Naive thymus-derived CD4-positive, alpha-beta T cell (primary cell): Measurements from ENCODE around the gene HECW1. TPM values are rescaled to one million over a fixed set of nuclear protein-coding genes. Genes with fewer than 3 reads are reported as not detected.

Experiments
- ATAC-seq: fragments of 150-1000 bp; cut with Tn5 transposase; 2 replicates; pipeline ENCODE4 v1.10.0; 2021; ENCODE audit warnings: mild to moderate bottlenecking, moderate library complexity
- CTCF ChIA-PET: fragments of 350-600 bp; sonication (Branson Sonifier 250); formaldehyde crosslinking; loops from one replicate; lab custom pipeline; 2021; ENCODE audit warnings: antibody characterized with exemption; lab: Charles Lee
- POLR2A ChIA-PET: fragments of 350-600 bp; sonication (Branson Sonifier 250); formaldehyde crosslinking; loops from one replicate; lab custom pipeline; 2021; ENCODE audit warnings: antibody characterized with exemption, inconsistent platforms; lab: Charles Lee
- DNase-seq, 9 donors: peaks; one replicate each; pipeline versions ENCODE4 v3.0.0 to v3.0.0-alpha.2; 2020 to 2022; ENCODE audit warnings: mixed read lengths in 1 of 9
- H3K27ac ChIP-seq: one replicate; pipeline ENCODE4 v1.7.0; 2013; ENCODE audit warnings: mild to moderate bottlenecking, low read depth, low read length, moderate library complexity
- H3K27me3 ChIP-seq, 2 donors: one replicate each; pipeline ENCODE4 v1.7.0; 2013; ENCODE audit warnings: low read length in 2 of 2, mild to moderate bottlenecking in 2 of 2, moderate library complexity in 2 of 2; ENCODE audit not compliant: control insufficient read depth in 2 of 2, insufficient read depth in 2 of 2
- H3K36me3 ChIP-seq, 3 experiments: 1 replicate in 2 of 3; 2 replicates in 1 of 3; pipeline ENCODE4 v1.7.0; 2013; ENCODE audit warnings: low read length in 3 of 3, mild to moderate bottlenecking in 3 of 3, moderate library complexity in 1 of 3; ENCODE audit not compliant: insufficient read depth in 3 of 3, control insufficient read depth in 2 of 3
- H3K4me1 ChIP-seq, 2 donors: one replicate each; pipeline ENCODE4 v1.7.0; 2013; ENCODE audit warnings: low read length in 2 of 2, mild to moderate bottlenecking in 2 of 2, moderate library complexity in 1 of 2; ENCODE audit not compliant: control insufficient read depth in 2 of 2, insufficient read depth in 2 of 2
- H3K4me3 ChIP-seq: 2 replicates; pipeline ENCODE4 v1.7.0; 2013; ENCODE audit warnings: mild to moderate bottlenecking, low read length
- H3K9me3 ChIP-seq, 3 experiments: 1 replicate in 2 of 3; 2 replicates in 1 of 3; pipeline ENCODE4 v1.7.0; 2013; ENCODE audit warnings: low read length in 3 of 3; ENCODE audit not compliant: control insufficient read depth in 2 of 3
- H3K27ac Mint-ChIP-seq, 9 donors: one replicate each; pipeline ENCODE4 v1.8.0; 2020 to 2022; ENCODE audit warnings: mixed read lengths in 9 of 9, mild to moderate bottlenecking in 8 of 9, moderate library complexity in 5 of 9, inconsistent platforms in 2 of 9
- H3K27me3 Mint-ChIP-seq, 5 donors: one replicate each; pipeline ENCODE4 v1.8.0; 2021 to 2022; ENCODE audit warnings: mixed read lengths in 5 of 5, mild to moderate bottlenecking in 1 of 5
- H3K36me3 Mint-ChIP-seq, 5 donors: one replicate each; pipeline ENCODE4 v1.8.0; 2020 to 2022; ENCODE audit warnings: mixed read lengths in 5 of 5, mild to moderate bottlenecking in 3 of 5, inconsistent platforms in 1 of 5
- H3K4me1 Mint-ChIP-seq, 7 donors: one replicate each; pipeline ENCODE4 v1.8.0; 2020 to 2022; ENCODE audit warnings: mixed read lengths in 7 of 7, mild to moderate bottlenecking in 3 of 7, inconsistent platforms in 1 of 7
- H3K4me3 Mint-ChIP-seq, 10 donors: one replicate each; pipeline ENCODE4 v1.8.0; 2020 to 2022; ENCODE audit warnings: mild to moderate bottlenecking in 10 of 10, mixed read lengths in 10 of 10, moderate library complexity in 6 of 10, inconsistent platforms in 2 of 10
- H3K9me3 Mint-ChIP-seq, 11 donors: one replicate each; pipeline ENCODE4 v1.8.0; 2020 to 2022; ENCODE audit warnings: mixed read lengths in 11 of 11, mild to moderate bottlenecking in 4 of 11, inconsistent platforms in 1 of 11, moderate library complexity in 1 of 11
- intact Hi-C, 2 donors: fragments of 100-400 bp; cut with micrococcal nuclease; formaldehyde crosslinking; loops; one replicate each; pipeline ENCODE4 v1.15.1; 2023
- polyA plus RNA-seq, 2 donors: library from polyadenylated mRNA; unstranded; fragments of 300-500 nt; fragmentation: Illumina TruSeq; gene quantifications; one replicate each; pipeline ENCODE4 v1.2.3, GENCODE V29; 2021
- total RNA-seq, 6 experiments: library from RNA in 5 of 6; stranded (reverse) in 5 of 6; gene quantifications; 1 replicate in 5 of 6; 2 replicates in 1 of 6; pipeline ENCODE4 v1.2.3 and lab custom pipeline; 2021 to 2026

Gene HECW1
- total and polyA plus RNA-seq, 7 experiments from 2014 or later = not detected

GRCh38 chr7:43390576-43390975 lies 278.1 kb downstream of the HECW1 start:
- Histone ChIP-seq H3K27me3 (no peaks in the 10 kb centered on the region), H3K4me3 (no peak overlapping the region), H3K36me3 (no peaks in the 10 kb centered on the region), H3K4me1 (no peaks in the 10 kb centered on the region), H3K9me3 (no peaks in the 10 kb centered on the region), H3K27ac (no peak overlapping the region)
- peaks cover 0 to 6% (median 5%) of the 10 kb centered on the region in 7 donors for H3K4me1 Mint-ChIP-seq
- H3K27me3 Mint-ChIP-seq = peaks cover 0 to 10% (median 7%) of the 10 kb centered on the region in 5 donors
- intact Hi-C loops = no loop called here
- DNase-seq = no peak
- peaks cover 0 to 10% (median 4%) of the 10 kb centered on the region in 11 donors for H3K9me3 Mint-ChIP-seq
- no peak for ATAC-seq
- ChIA-PET POLR2A (no interaction called here), CTCF (interaction anchor here (0.6 kb wide), 1 partner anchor 185 kb away, joined by 3 read pairs; no protein-coding TSS in a partner anchor)
- peaks cover 0 to 5% (median 0%) of the 10 kb centered on the region in 5 donors for H3K36me3 Mint-ChIP-seq
- no peak overlapping the region for H3K27ac Mint-ChIP-seq
- H3K4me3 Mint-ChIP-seq = no peak overlapping the region

- Histone ChIP-seq H3K36me3 (no peaks in the 10 kb centered on the region), H3K4me3 (no peak overlapping the region), H3K27me3 (no peaks in the 10 kb centered on the region), H3K27ac (no peak overlapping the region), H3K9me3 (no peaks in the 10 kb centered on the region), H3K4me1 (no peaks in the 10 kb centered on the region)
- intact Hi-C loops = no loop called here
- H3K27me3 Mint-ChIP-seq = peaks cover 0 to 9% (median 6%) of the 10 kb centered on the region in 5 donors
- CTCF ChIA-PET = no interaction called here
- peaks cover 0 to 3% (median 0%) of the 10 kb centered on the region in 7 donors for H3K4me1 Mint-ChIP-seq
- H3K27ac Mint-ChIP-seq = no peak overlapping the region
- ATAC-seq (no peak), DNase-seq (no peak)
- peaks cover 0 to 5% (median 0%) of the 10 kb centered on the region in 11 donors for H3K9me3 Mint-ChIP-seq
- POLR2A ChIA-PET = no interaction called here
- H3K4me3 Mint-ChIP-seq = no peak overlapping the region
- no peaks in the 10 kb centered on the region for H3K36me3 Mint-ChIP-seq
These were observed 279.1 kb downstream of the HECW1 start for GRCh38 chr7:43391518-43391917.

DNA sequence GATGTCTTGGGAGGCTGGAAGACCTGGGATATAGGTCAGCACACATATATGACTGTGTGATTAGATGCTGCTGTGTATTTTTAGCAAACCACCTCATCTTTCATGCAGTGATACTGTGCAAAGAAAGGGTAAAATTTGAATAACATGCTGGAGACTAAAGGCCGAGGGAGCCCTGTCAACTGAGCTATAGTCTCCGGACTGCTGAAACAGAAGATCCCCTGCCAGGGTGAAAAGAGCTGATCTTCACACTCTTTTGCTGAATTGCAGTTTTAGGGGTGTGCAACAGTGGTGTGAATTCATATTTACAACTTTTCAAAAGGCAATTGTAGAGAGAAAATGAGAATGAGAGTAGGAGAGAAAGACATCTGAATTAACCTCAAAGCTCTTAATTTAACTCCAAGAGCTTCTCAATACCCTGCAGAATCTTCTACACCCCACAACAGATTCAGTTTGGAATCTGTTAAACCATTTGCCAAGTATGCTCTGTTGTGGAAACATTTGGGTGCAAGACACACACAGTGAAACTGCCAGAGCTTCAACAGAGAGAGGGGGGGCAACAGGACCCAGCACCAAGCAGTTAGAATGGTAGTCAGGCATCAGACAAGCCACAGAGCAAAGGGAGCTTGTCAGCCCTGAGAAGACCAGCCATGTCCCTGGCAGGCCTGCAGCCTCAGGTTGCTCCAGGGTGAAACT lies 280.3 kb downstream of the HECW1 start:
- no peaks in the 10 kb centered on the region for H3K4me1 ChIP-seq
- H3K36me3 ChIP-seq = no peaks in the 10 kb centered on the region
- no peaks in the 10 kb centered on the region for H3K4me1 Mint-ChIP-seq
- H3K27ac Mint-ChIP-seq = no peak overlapping the region
- H3K9me3 Mint-ChIP-seq = peaks cover 0 to 4% (median 0%) of the 10 kb centered on the region in 11 donors
- intact Hi-C loops = no loop called here
- ChIA-PET CTCF (no interaction called here), POLR2A (no interaction called here)
- H3K27me3 Mint-ChIP-seq = peaks cover 0 to 20% (median 15%) of the 10 kb centered on the region in 5 donors
- no peak overlapping the region for H3K27ac ChIP-seq
- no peaks in the 10 kb centered on the region for H3K27me3 ChIP-seq
- no peak overlapping the region for H3K4me3 ChIP-seq
- no peaks in the 10 kb centered on the region for H3K9me3 ChIP-seq
- DNase-seq (no peak), ATAC-seq (no peak)
- H3K36me3 Mint-ChIP-seq = no peaks in the 10 kb centered on the region
- no peak overlapping the region for H3K4me3 Mint-ChIP-seq

DNA sequence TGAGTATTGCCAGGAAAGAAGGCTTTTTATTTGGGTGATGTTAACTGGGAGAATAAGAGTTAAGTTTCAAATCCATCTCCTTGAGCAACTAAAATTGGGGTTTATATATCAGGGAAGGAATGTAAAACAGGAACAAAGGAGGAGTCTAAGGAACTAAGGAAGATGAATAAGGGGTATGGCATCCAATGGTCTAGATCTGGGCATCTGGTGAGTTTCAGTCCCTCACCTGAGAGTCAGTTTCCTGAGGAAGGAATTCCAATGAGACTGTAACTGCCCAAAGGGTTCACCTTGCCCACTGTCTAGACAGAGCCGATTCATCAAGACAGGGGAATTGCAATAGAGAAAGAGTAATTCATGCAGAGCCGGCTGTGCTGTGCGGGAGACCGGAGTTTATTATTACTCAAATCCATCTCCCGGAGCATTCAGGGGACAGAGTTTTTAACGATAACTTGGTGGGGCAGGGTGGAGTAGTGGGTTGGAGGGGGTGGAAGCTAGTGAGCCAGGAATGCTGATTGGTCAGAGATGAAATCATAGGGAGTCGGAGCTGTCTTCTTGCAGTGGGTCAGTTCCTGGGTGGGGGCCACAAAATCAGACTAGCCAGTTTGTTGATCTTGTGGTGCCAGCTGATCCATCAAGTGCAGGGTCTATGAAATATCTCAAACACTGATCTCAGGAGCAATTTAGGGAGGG lies 282.1 kb downstream of the HECW1 start:
- Histone ChIP-seq H3K36me3 (no peaks in the 10 kb centered on the region), H3K9me3 (no peaks in the 10 kb centered on the region), H3K27me3 (no peaks in the 10 kb centered on the region), H3K4me1 (no peaks in the 10 kb centered on the region), H3K4me3 (no peak overlapping the region), H3K27ac (no peak overlapping the region)
- Mint-ChIP-seq H3K4me1 (no peaks in the 10 kb centered on the region), H3K9me3 (peaks cover 0 to 2% (median 0%) of the 10 kb centered on the region in 11 donors), H3K27ac (no peak overlapping the region), H3K36me3 (no peaks in the 10 kb centered on the region), H3K4me3 (no peak overlapping the region), H3K27me3 (peaks cover 0 to 25% (median 17%) of the 10 kb centered on the region in 5 donors)
- intact Hi-C loops = no loop called here
- ATAC-seq (no peak), DNase-seq (no peak)
- ChIA-PET POLR2A (no interaction called here), CTCF (no interaction called here)

GRCh38 chr7:43395351-43395750 lies 282.9 kb downstream of the HECW1 start:
- no peaks in the 10 kb centered on the region for H3K4me1 ChIP-seq
- Mint-ChIP-seq H3K36me3 (no peaks in the 10 kb centered on the region), H3K4me3 (no peak overlapping the region)

DNA sequence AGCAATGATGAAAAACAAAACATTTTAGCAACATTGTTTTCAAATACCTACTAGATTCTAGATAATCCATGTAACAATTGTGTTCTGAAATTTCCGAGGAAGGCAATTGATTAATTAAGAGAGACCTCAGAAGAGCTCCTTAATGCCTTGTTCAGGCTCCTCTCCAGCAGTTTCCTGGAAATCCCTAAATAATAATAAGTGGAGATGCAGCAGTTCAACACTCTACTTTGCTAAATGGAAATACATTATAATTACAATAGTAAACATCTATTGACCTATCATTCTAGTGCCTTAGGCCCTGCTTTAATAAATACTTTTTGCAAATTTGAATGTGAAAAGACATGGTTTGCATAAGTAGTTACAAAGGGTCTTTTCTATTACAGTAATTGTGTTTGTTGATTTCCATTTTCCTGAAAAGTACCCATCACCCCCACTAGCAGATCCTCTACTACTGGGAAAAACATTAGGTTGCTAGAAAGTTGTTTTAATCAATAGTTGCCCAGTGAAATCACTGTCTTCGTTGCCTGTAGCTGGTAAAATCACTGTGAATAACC lies 283.8 kb downstream of the HECW1 start:
- H3K9me3 ChIP-seq = no peaks in the 10 kb centered on the region
- no peak overlapping the region for H3K4me3 ChIP-seq
- H3K4me1 ChIP-seq = no peaks in the 10 kb centered on the region
- no peak for DNase-seq
- Mint-ChIP-seq H3K27me3 (peaks cover 4 to 35% (median 23%) of the 10 kb centered on the region in 5 donors), H3K36me3 (no peaks in the 10 kb centered on the region), H3K4me1 (no peaks in the 10 kb centered on the region), H3K9me3 (peaks cover 0 to 5% (median 0%) of the 10 kb centered on the region in 11 donors), H3K4me3 (no peak overlapping the region), H3K27ac (no peak overlapping the region)
- ATAC-seq = no peak
- intact Hi-C loops = no loop called here
- no peaks in the 10 kb centered on the region for H3K36me3 ChIP-seq
- ChIA-PET CTCF (no interaction called here), POLR2A (no interaction called here)
- H3K27ac ChIP-seq = no peak overlapping the region
- H3K27me3 ChIP-seq = no peaks in the 10 kb centered on the region

More at GRCh38 chr7:43395351-43395750, 282.9 kb downstream of the HECW1 start:
- intact Hi-C loops = no loop called here
- H3K27me3 Mint-ChIP-seq = peaks cover 0 to 26% (median 19%) of the 10 kb centered on the region in 5 donors
- H3K36me3 ChIP-seq = no peaks in the 10 kb centered on the region
- H3K9me3 Mint-ChIP-seq = peaks cover 0 to 4% (median 0%) of the 10 kb centered on the region in 11 donors
- H3K4me3 ChIP-seq = no peak overlapping the region
- H3K27ac Mint-ChIP-seq = no peak overlapping the region
- H3K27me3 ChIP-seq = no peaks in the 10 kb centered on the region
- no peaks in the 10 kb centered on the region for H3K4me1 Mint-ChIP-seq
- no peak overlapping the region for H3K27ac ChIP-seq
- no peak for DNase-seq
- POLR2A ChIA-PET = no interaction called here
- CTCF ChIA-PET = no interaction called here
- ATAC-seq = no peak
- no peaks in the 10 kb centered on the region for H3K9me3 ChIP-seq
